ENCODE results near the gene HSD17B2. TPM values are rescaled to one million over a fixed set of nuclear protein-coding genes. Genes with fewer than 3 reads are reported as not detected.

The HSD17B2 gene
- total RNA-seq, 1 experiment from 2014 or later = not detected

GRCh38 chr16:82037666-82038065, 2.6 kb downstream of the HSD17B2 start:
- no peak overlapping the region for H3K27ac ChIP-seq (ENCODE audit: low read length)
- H3K4me3 ChIP-seq (ENCODE audit: low read length) = no peak overlapping the region
- no peaks in the 10 kb centered on the region for H3K79me2 ChIP-seq (ENCODE audit: low read length)
- H4K20me1 ChIP-seq (ENCODE audit: insufficient read depth, low read depth, low read length) = no peaks in the 10 kb centered on the region; the same call in 1 of the 2 replicates
- H3K9me2 ChIP-seq (replicated peaks; ENCODE audit: insufficient read depth, low read length) = no peaks in the 10 kb centered on the region
- no peak overlapping the region for H2AFZ ChIP-seq (ENCODE audit: low read length)
- no peak overlapping the region for H3K4me2 ChIP-seq (ENCODE audit: low read depth, low read length, poor library complexity, severe bottlenecking)
- H3K27me3 ChIP-seq (ENCODE audit: low read length) = no peaks in the 10 kb centered on the region
- no peaks in the 10 kb centered on the region for H3K9me3 ChIP-seq (ENCODE audit: low read length)
- DNase-seq = no peak
- no peaks in the 10 kb centered on the region for H3K4me1 ChIP-seq (ENCODE audit: low read length)
- no peak overlapping the region for H3K9ac ChIP-seq (ENCODE audit: low read length)
- H3K36me3 ChIP-seq (ENCODE audit: insufficient read depth, low read length) = no peaks in the 10 kb centered on the region

GRCh38 chr16:82040296-82040695, 5.2 kb downstream of the HSD17B2 start:
- no peak overlapping the region for H2AFZ ChIP-seq (ENCODE audit: low read length)
- no peaks in the 10 kb centered on the region for H3K9me2 ChIP-seq (replicated peaks; ENCODE audit: insufficient read depth, low read length)
- H3K9ac ChIP-seq (ENCODE audit: low read length) = no peak overlapping the region
- no peak overlapping the region for H3K27ac ChIP-seq (ENCODE audit: low read length)
- no peaks in the 10 kb centered on the region for H3K4me1 ChIP-seq (ENCODE audit: low read length)
- no peaks in the 10 kb centered on the region for H4K20me1 ChIP-seq (ENCODE audit: insufficient read depth, low read depth, low read length)
- no peaks in the 10 kb centered on the region for H3K27me3 ChIP-seq (ENCODE audit: low read length)
- no peak for DNase-seq
- no peak overlapping the region for H3K4me3 ChIP-seq (ENCODE audit: low read length)
- no peaks in the 10 kb centered on the region for H3K9me3 ChIP-seq (ENCODE audit: low read length)
- no peaks in the 10 kb centered on the region for H3K36me3 ChIP-seq (ENCODE audit: insufficient read depth, low read length)
- no peak overlapping the region for H3K4me2 ChIP-seq (ENCODE audit: low read depth, low read length, poor library complexity, severe bottlenecking)
- H3K79me2 ChIP-seq (ENCODE audit: low read length) = no peaks in the 10 kb centered on the region

DNA sequence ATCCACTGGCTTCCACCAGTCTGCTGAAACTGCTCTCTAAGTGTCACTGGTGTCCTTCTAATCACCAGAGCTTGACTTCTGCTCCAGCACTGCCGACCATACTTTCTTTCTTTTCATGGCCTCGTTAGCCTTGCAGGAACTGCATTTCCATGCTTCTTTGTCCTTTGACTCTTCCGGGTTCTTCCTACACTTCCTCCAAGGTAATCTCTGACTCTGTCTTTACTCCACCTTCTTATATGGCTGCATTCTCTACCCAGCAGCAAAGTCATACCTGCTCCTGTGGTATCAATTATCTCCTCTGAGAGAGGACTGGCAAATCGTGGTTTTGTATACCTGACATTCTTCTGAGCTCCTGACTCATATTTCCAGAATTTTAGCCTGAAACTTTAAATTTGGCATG, 6.5 kb downstream of the HSD17B2 start:
- H3K27ac ChIP-seq (ENCODE audit: low read length) = no peak overlapping the region
- H3K9me2 ChIP-seq (replicated peaks; ENCODE audit: insufficient read depth, low read length) = no peaks in the 10 kb centered on the region
- no peaks in the 10 kb centered on the region for H3K9me3 ChIP-seq (ENCODE audit: low read length)
- no peaks in the 10 kb centered on the region for H3K27me3 ChIP-seq (ENCODE audit: low read length)
- H3K4me2 ChIP-seq (ENCODE audit: low read depth, low read length, poor library complexity, severe bottlenecking) = no peak overlapping the region
- no peaks in the 10 kb centered on the region for H3K79me2 ChIP-seq (ENCODE audit: low read length)
- no peaks in the 10 kb centered on the region for H4K20me1 ChIP-seq (ENCODE audit: insufficient read depth, low read depth, low read length)
- H3K4me3 ChIP-seq (ENCODE audit: low read length) = no peak overlapping the region
- H3K4me1 ChIP-seq (ENCODE audit: low read length) = no peaks in the 10 kb centered on the region
- no peak for DNase-seq
- H3K36me3 ChIP-seq (ENCODE audit: insufficient read depth, low read length) = no peaks in the 10 kb centered on the region
- no peak overlapping the region for H3K9ac ChIP-seq (ENCODE audit: low read length)
- no peak overlapping the region for H2AFZ ChIP-seq (ENCODE audit: low read length)

GRCh38 chr16:82042144-82042543, 7.1 kb downstream of the HSD17B2 start:
- H3K9ac ChIP-seq (ENCODE audit: low read length) = no peak overlapping the region
- H2AFZ ChIP-seq (ENCODE audit: low read length) = no peak overlapping the region
- no peaks in the 10 kb centered on the region for H3K9me3 ChIP-seq (ENCODE audit: low read length)
- no peaks in the 10 kb centered on the region for H4K20me1 ChIP-seq (ENCODE audit: insufficient read depth, low read depth, low read length)
- DNase-seq = no peak
- no peaks in the 10 kb centered on the region for H3K9me2 ChIP-seq (replicated peaks; ENCODE audit: insufficient read depth, low read length)
- H3K79me2 ChIP-seq (ENCODE audit: low read length) = no peaks in the 10 kb centered on the region
- H3K4me1 ChIP-seq (ENCODE audit: low read length) = no peaks in the 10 kb centered on the region
- no peaks in the 10 kb centered on the region for H3K27me3 ChIP-seq (ENCODE audit: low read length)
- no peaks in the 10 kb centered on the region for H3K36me3 ChIP-seq (ENCODE audit: insufficient read depth, low read length)
- H3K27ac ChIP-seq (ENCODE audit: low read length) = no peak overlapping the region
- H3K4me2 ChIP-seq (ENCODE audit: low read depth, low read length, poor library complexity, severe bottlenecking) = no peak overlapping the region
- H3K4me3 ChIP-seq (ENCODE audit: low read length) = no peak overlapping the region

DNA sequence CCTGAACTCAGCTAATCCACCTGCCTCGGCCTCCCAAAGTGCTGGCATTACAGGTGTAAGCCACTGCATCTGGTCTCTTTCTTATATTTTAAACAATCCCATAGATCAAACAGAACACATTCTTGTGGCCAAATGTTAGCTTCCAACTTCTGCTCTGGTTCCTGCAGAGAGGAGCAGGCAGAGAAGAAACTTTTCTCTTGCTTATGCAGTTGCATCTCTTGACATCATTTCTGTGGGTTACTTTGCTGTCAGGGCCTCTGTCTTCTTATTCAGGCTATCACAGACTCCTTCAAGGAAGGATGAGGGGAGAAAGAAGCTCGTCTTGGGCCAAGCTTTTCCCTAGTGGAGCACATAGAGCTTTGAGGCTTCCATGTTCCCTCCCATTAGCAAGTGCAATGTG, 7.8 kb downstream of the HSD17B2 start:
- Histone ChIP-seq H3K36me3 (ENCODE audit: insufficient read depth, low read length) (no peaks in the 10 kb centered on the region), H4K20me1 (ENCODE audit: insufficient read depth, low read depth, low read length) (no peaks in the 10 kb centered on the region), H3K9me3 (ENCODE audit: low read length) (no peaks in the 10 kb centered on the region), H3K79me2 (ENCODE audit: low read length) (no peaks in the 10 kb centered on the region), H3K9ac (ENCODE audit: low read length) (no peak overlapping the region), H3K4me2 (ENCODE audit: low read depth, low read length, poor library complexity, severe bottlenecking) (no peak overlapping the region), H3K4me3 (ENCODE audit: low read length) (no peak overlapping the region), H3K9me2 (replicated peaks; ENCODE audit: insufficient read depth, low read length) (no peaks in the 10 kb centered on the region), H3K4me1 (ENCODE audit: low read length) (no peaks in the 10 kb centered on the region), H2AFZ (ENCODE audit: low read length) (no peak overlapping the region), H3K27ac (ENCODE audit: low read length) (no peak overlapping the region), H3K27me3 (ENCODE audit: low read length) (no peaks in the 10 kb centered on the region)
- no peak for DNase-seq

GRCh38 chr16:82043680-82044584, 8.9 kb downstream of the HSD17B2 start:
- no peaks in the 10 kb centered on the region for H3K27me3 ChIP-seq (ENCODE audit: low read length)
- no peak overlapping the region for H3K4me3 ChIP-seq (ENCODE audit: low read length)
- no peaks in the 10 kb centered on the region for H3K36me3 ChIP-seq (ENCODE audit: insufficient read depth, low read length)
- H3K4me1 ChIP-seq (ENCODE audit: low read length) = no peaks in the 10 kb centered on the region
- no peak overlapping the region for H2AFZ ChIP-seq (ENCODE audit: low read length)
- DNase-seq = no peak
- no peaks in the 10 kb centered on the region for H3K9me3 ChIP-seq (ENCODE audit: low read length)
- no peak overlapping the region for H3K4me2 ChIP-seq (ENCODE audit: low read depth, low read length, poor library complexity, severe bottlenecking)
- no peak overlapping the region for H3K27ac ChIP-seq (ENCODE audit: low read length)
- no peaks in the 10 kb centered on the region for H3K9me2 ChIP-seq (replicated peaks; ENCODE audit: insufficient read depth, low read length)
- no peaks in the 10 kb centered on the region for H4K20me1 ChIP-seq (ENCODE audit: insufficient read depth, low read depth, low read length)
- no peaks in the 10 kb centered on the region for H3K79me2 ChIP-seq (ENCODE audit: low read length)
- no peak overlapping the region for H3K9ac ChIP-seq (ENCODE audit: low read length)

- no peak for DNase-seq
- Histone ChIP-seq H2AFZ (ENCODE audit: low read length) (no peak overlapping the region), H3K9ac (ENCODE audit: low read length) (no peak overlapping the region), H3K9me3 (ENCODE audit: low read length) (no peaks in the 10 kb centered on the region), H3K4me1 (ENCODE audit: low read length) (no peaks in the 10 kb centered on the region), H3K79me2 (ENCODE audit: low read length) (no peaks in the 10 kb centered on the region), H4K20me1 (ENCODE audit: insufficient read depth, low read depth, low read length) (no peaks in the 10 kb centered on the region), H3K9me2 (replicated peaks; ENCODE audit: insufficient read depth, low read length) (no peaks in the 10 kb centered on the region), H3K4me2 (ENCODE audit: low read depth, low read length, poor library complexity, severe bottlenecking) (no peak overlapping the region), H3K36me3 (ENCODE audit: insufficient read depth, low read length) (no peaks in the 10 kb centered on the region), H3K27ac (ENCODE audit: low read length) (no peak overlapping the region), H3K27me3 (ENCODE audit: low read length) (no peaks in the 10 kb centered on the region), H3K4me3 (ENCODE audit: low read length) (no peak overlapping the region)
These were observed 9.5 kb downstream of the HSD17B2 start for GRCh38 chr16:82044585-82044911.

GRCh38 chr16:82045465-82045864, 10.4 kb downstream of the HSD17B2 start:
- Histone ChIP-seq H3K9me3 (ENCODE audit: low read length) (no peaks in the 10 kb centered on the region), H3K27me3 (ENCODE audit: low read length) (no peaks in the 10 kb centered on the region), H2AFZ (ENCODE audit: low read length) (no peak overlapping the region), H3K4me2 (ENCODE audit: low read depth, low read length, poor library complexity, severe bottlenecking) (no peak overlapping the region), H3K36me3 (ENCODE audit: insufficient read depth, low read length) (no peaks in the 10 kb centered on the region), H3K9ac (ENCODE audit: low read length) (no peak overlapping the region), H3K9me2 (replicated peaks; ENCODE audit: insufficient read depth, low read length) (no peaks in the 10 kb centered on the region), H3K79me2 (ENCODE audit: low read length) (no peaks in the 10 kb centered on the region), H3K4me3 (ENCODE audit: low read length) (no peak overlapping the region), H3K4me1 (ENCODE audit: low read length) (no peaks in the 10 kb centered on the region), H3K27ac (ENCODE audit: low read length) (no peak overlapping the region), H4K20me1 (ENCODE audit: insufficient read depth, low read depth, low read length) (no peaks in the 10 kb centered on the region)
- DNase-seq = no peak

Measured in Karpas-422 (cell line).